HEK293 (cell line): ENCODE measurements around the gene PLOD3.

Experiments
- CTCF ChIP-seq: fragments of 450-650 bp; formaldehyde crosslinking; IDR thresholded peaks from 2 replicates; pipeline ENCODE4 v1.5.1; 2016; ENCODE audit warnings: missing biosample characterization, missing genetic modification characterization
- ZNF274 ChIP-seq, 2 experiments: fragments of 200-500 bp in 1 of 2; fragments of 450-650 bp in 1 of 2; sonication (Bioruptor generic) in 1 of 2; formaldehyde crosslinking in 1 of 2; IDR thresholded peaks; 2 replicates each; pipeline versions ENCODE4 v1.5.1 to v1.6.1; 2014 to 2016; ENCODE audit warnings: borderline replicate concordance in 1 of 2, inconsistent platforms in 1 of 2, low read length in 1 of 2, missing biosample characterization in 1 of 2, missing genetic modification characterization in 1 of 2

GRCh38 chr7:101208794-101209193, 8.6 kb downstream of the PLOD3 start:
- TF ChIP-seq CTCF (tag by site-specific recombination) (no peak), ZNF274 (IDR thresholded peaks at IDR 0.05; ENCODE audit: low read length) (no peak), ZNF274 (tag by site-specific recombination; IDR thresholded peaks at IDR 0.05; ENCODE audit: borderline replicate concordance) (no peak)
